ENCODE measurements around the gene RHOBTB1.

GRCh38 chr10:60910543-60910942 is 33.4 kb downstream of the RHOBTB1 start:
- TF ChIP-seq CTCF (conservative IDR thresholded peaks at IDR 0.05 in 1 of 2, IDR thresholded peaks at IDR 0.05 in 1 of 2; ENCODE audit: low read depth in 1 of 2, low read length in 2 of 2) (no peak), EZH2 (IDR thresholded peaks at IDR 0.05; ENCODE audit: low read length, missing control alignments) (no peak)
